Measurements from ENCODE around the gene COP1. TPM values are rescaled to one million over a fixed set of nuclear protein-coding genes. Genes with fewer than 3 reads are reported as not detected.

COP1 gene
- total RNA-seq, 2 donors from 2014 or later, result 52.2 to 70.7 TPM

DNA sequence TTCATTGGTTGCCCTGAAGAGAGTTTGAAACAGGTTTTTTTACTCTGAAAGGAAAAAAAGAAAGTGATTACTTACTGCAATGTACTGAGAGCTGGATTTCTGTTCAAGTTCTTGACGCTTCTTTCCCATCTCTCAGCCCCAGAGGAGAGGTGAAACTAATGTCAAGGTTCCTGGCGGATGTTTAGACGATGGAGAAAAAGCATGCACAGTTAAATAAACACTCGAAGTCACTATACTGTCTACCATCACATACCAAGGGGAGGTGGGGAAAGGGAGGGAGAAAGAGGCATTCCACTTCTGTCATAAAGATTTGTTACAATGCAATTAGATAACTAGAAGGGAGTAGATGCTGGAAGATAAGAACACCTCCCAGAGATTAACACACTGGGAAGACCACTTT, 286.7 kb downstream of the COP1 start:
- Histone ChIP-seq H3K4me1 (no peaks in the 10 kb centered on the region), H3K4me3 (no peak overlapping the region), H3K9ac (ENCODE audit: low read depth in 2 of 2, low read length in 2 of 2) (no peak overlapping the region), H3K36me3 (no peaks in the 10 kb centered on the region), H3K27ac (no peak overlapping the region), H3K9me3 (no peaks in the 10 kb centered on the region), H3K27me3 (no peaks in the 10 kb centered on the region)
- no peak for TF ChIP-seq CTCF (IDR thresholded peaks at IDR 0.05)
- intact Hi-C loops (cut with DNase I), result no loop called here
- no peak for DNase-seq

DNA sequence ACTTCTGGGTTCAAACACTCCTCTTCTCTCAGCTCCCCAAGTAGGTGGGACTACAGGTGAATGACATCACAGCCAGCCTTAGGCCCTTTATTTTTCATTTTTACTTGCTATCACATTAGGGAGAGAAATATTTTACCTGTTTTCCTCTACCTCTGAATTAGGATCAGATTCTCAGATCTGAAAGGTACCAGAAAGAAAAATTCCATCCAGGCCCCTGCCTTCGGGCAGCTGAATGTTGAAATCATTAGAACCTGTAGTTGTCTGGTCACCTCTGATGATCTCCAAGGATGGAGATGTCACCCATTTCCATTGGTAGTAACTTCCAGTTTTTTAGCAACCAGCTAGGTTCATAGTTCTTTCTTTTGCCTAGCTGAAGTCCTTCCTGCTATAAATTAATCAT, 288.1 kb downstream of the COP1 start:
- intact Hi-C loops (cut with DNase I), result no loop called here
- no peak for DNase-seq
- Histone ChIP-seq H3K27ac (no peak overlapping the region), H3K9me3 (no peaks in the 10 kb centered on the region), H3K4me3 (no peak overlapping the region), H3K4me1 (no peaks in the 10 kb centered on the region), H3K9ac (ENCODE audit: low read depth in 2 of 2, low read length in 2 of 2) (no peak overlapping the region), H3K27me3 (no peaks in the 10 kb centered on the region), H3K36me3 (no peaks in the 10 kb centered on the region)
- TF ChIP-seq CTCF (IDR thresholded peaks at IDR 0.05), result no peak

DNA sequence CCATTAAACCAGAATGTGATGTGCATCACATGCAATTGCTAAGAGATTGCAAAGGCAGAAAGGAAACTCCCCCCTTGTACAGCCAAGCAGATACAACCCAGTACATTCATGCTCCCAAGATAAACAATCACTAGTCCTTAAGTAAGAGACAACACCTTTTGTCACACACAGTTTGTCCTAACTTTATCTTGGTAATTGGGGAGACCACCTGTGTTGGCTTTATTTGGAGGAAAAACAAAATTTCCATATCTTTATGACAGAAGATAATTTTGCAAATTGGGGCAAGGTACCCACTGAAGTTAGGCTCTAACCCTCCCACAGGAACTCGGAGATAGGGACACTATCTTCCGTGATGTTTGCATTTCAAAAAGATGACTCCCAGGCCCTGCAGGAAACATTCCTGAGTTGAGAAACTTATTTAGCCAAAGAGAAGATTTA, 288.7 kb downstream of the COP1 start:
- H3K9ac ChIP-seq (ENCODE audit: low read depth in 2 of 2, low read length in 2 of 2), result no peak overlapping the region
- DNase-seq, result no peak
- no peak overlapping the region for H3K27ac ChIP-seq
- no peaks in the 10 kb centered on the region for H3K4me1 ChIP-seq
- no peaks in the 10 kb centered on the region for H3K9me3 ChIP-seq
- intact Hi-C loops (cut with DNase I), result no loop called here
- H3K27me3 ChIP-seq, result no peaks in the 10 kb centered on the region
- no peaks in the 10 kb centered on the region for H3K36me3 ChIP-seq
- no peak for TF ChIP-seq CTCF (IDR thresholded peaks at IDR 0.05)
- H3K4me3 ChIP-seq, result no peak overlapping the region

GRCh38 chr1:175914115-175914514, 293.0 kb downstream of the COP1 start:
- Histone ChIP-seq H3K27me3 (no peaks in the 10 kb centered on the region), H3K4me1 (no peaks in the 10 kb centered on the region)
- intact Hi-C loops (cut with DNase I), result no loop called here

DNA sequence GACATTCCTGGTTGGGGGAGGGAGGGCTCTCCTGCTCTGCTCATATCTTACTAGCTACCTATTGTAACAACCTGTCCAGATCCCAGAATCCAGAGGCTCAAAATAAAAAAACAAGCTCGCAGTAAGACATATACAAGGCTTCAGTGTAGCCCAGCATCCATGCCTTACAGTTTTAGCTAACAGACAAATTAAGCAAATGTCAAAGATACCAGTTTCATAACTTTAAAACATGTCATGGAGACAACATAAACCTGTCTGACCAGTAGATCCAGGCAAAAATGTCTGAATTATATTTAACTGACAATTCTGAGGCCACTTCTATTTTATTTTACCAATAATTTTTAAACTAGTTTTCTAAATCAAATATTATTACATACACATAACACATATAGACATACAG, 295.9 kb downstream of the COP1 start:
- Histone ChIP-seq H3K27me3 (no peaks in the 10 kb centered on the region), H3K4me1 (no peaks in the 10 kb centered on the region), H3K4me3 (no peak overlapping the region), H3K9me3 (no peaks in the 10 kb centered on the region), H3K27ac (no peak overlapping the region), H3K9ac (ENCODE audit: low read depth in 2 of 2, low read length in 2 of 2) (no peak overlapping the region), H3K36me3 (no peaks in the 10 kb centered on the region)
- DNase-seq, result no peak
- intact Hi-C loops (cut with DNase I), result no loop called here
- no peak for TF ChIP-seq CTCF (IDR thresholded peaks at IDR 0.05)

More at GRCh38 chr1:175914115-175914514, 293.0 kb downstream of the COP1 start:
- DNase-seq, result no peak
- no peak overlapping the region for H3K4me3 ChIP-seq
- no peak overlapping the region for H3K9ac ChIP-seq (ENCODE audit: low read depth in 2 of 2, low read length in 2 of 2)
- no peaks in the 10 kb centered on the region for H3K9me3 ChIP-seq
- no peaks in the 10 kb centered on the region for H3K36me3 ChIP-seq
- no peak overlapping the region for H3K27ac ChIP-seq
- TF ChIP-seq CTCF (IDR thresholded peaks at IDR 0.05), result no peak

DNA sequence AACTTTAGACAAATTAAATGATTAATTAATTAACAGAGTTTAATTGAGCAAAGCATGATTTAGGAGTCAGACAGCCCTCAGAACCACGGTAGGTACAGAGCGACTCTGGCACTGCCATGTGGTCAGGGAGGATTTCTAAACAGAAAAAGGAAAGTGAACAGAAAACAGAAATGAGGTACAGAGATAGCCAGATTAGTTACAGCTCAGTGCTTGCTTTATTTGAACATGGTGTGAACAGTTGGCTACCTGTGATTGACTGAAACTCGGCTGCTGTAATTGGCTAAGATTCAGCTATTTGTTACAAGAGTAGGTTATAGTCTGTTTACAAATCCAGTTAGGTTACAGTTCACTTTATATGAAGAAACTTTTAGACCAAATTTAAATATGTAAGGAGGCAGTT, 300.7 kb downstream of the COP1 start:
- no peak overlapping the region for H3K9ac ChIP-seq (ENCODE audit: low read depth in 2 of 2, low read length in 2 of 2)
- no peak overlapping the region for H3K27ac ChIP-seq
- no peaks in the 10 kb centered on the region for H3K9me3 ChIP-seq
- H3K4me3 ChIP-seq, result no peak overlapping the region
- H3K27me3 ChIP-seq, result no peaks in the 10 kb centered on the region
- intact Hi-C loops (cut with DNase I), result no loop called here
- TF ChIP-seq CTCF (IDR thresholded peaks at IDR 0.05), result no peak
- no peaks in the 10 kb centered on the region for H3K4me1 ChIP-seq
- no peak for DNase-seq
- H3K36me3 ChIP-seq, result no peaks in the 10 kb centered on the region

Data from colonic mucosa (tissue), 4 donors.